Measurements from ENCODE around the gene RPL36. TPM values are rescaled to one million over a fixed set of nuclear protein-coding genes. Genes with fewer than 3 reads are reported as not detected.

RPL36 gene
- total and polyA plus RNA-seq, 2 of the 8 experiments (the other 6 are each of a cell fraction or from before 2014, with no cell fraction given), result 951 to 1,075 TPM

GRCh38 chr19:5682107-5682482 is 8.0 kb upstream of the RPL36 start:
- Histone ChIP-seq H3K79me1 (ENCODE audit: low read depth, low read length) (peaks cover 3% of the 10 kb centered on the region; the same call in 1 of the 2 replicates), H3K36me3 (ENCODE audit: control insufficient read depth in 2 of 4, insufficient read depth in 4 of 4, low read length in 3 of 4) (0 out of 8 replicates have a peak, but pooled peaks cover 0 to 2% (median 0%) of the 10 kb centered on the region in 4 experiments), H3K14ac (ENCODE audit: insufficient read length) (no peak overlapping the region), H4K5ac (ENCODE audit: insufficient read length, low read depth, low read length) (no peak overlapping the region), H3K18ac (ENCODE audit: extremely low read depth, low read length) (no peak overlapping the region), H2AK5ac (ENCODE audit: low read depth, low read length) (no peak overlapping the region), H4K20me1 (replicated peaks in 1 of 2; ENCODE audit: control insufficient read depth in 1 of 2, insufficient read depth in 2 of 2, low read length in 2 of 2) (peaks cover 0 to 10% of the 10 kb centered on the region in 2 experiments), H2BK120ac (replicated peaks; ENCODE audit: low read depth, low read length) (no peak overlapping the region), H3K79me2 (ENCODE audit: control insufficient read depth in 1 of 2, insufficient read depth in 2 of 2, low read length in 2 of 2) (no peaks in the 10 kb centered on the region), H3K23me2 (ENCODE audit: low read depth, low read length) (peaks cover 15% of the 10 kb centered on the region; the same call in 1 of the 2 replicates), H3K27me3 (replicated peaks in 1 of 4; ENCODE audit: control insufficient read depth in 3 of 4, extremely low read depth in 1 of 4, insufficient read depth in 3 of 4, low read length in 3 of 4) (no peaks in the 10 kb centered on the region), H3K56ac (replicated peaks; ENCODE audit: insufficient read length, low read depth, low read length) (no peak overlapping the region), H3K23ac (ENCODE audit: insufficient read length) (no peak overlapping the region), H3K4me1 (replicated peaks in 1 of 4; ENCODE audit: control insufficient read depth in 3 of 4, insufficient read depth in 4 of 4, low read length in 3 of 4) (peaks cover 0 to 14% (median 1%) of the 10 kb centered on the region in 4 experiments; a peak in 5 of 7 replicates), H3K4me2 (ENCODE audit: insufficient read depth in 1 of 2, low read depth in 2 of 2, low read length in 2 of 2) (peak overlapping the region in 1 of 2 experiments; percentile 89; a peak in 1 of 4 replicates), H3K9ac (replicated peaks in 1 of 4; ENCODE audit: extremely low read depth in 1 of 4, low read depth in 3 of 4, low read length in 3 of 4) (no peak overlapping the region), H4K8ac (ENCODE audit: extremely low read depth, insufficient read depth, low read length) (no peak overlapping the region), H4K91ac (replicated peaks; ENCODE audit: insufficient read length, low read length) (no peak overlapping the region), H2BK15ac (ENCODE audit: low read length) (no peak overlapping the region), H2AFZ (ENCODE audit: low read length) (no peak overlapping the region), H3K4me3 (ENCODE audit: extremely low read depth in 1 of 4, insufficient read depth in 2 of 4, low read depth in 3 of 4, low read length in 4 of 4) (no peak overlapping the region; a peak in 1 of 8 replicates), H3K27ac (ENCODE audit: low read depth, low read length) (no peak overlapping the region), H3K9me3 (ENCODE audit: insufficient read depth in 2 of 2, low read depth in 1 of 2, low read length in 1 of 2) (no peaks in the 10 kb centered on the region), H2BK5ac (ENCODE audit: low read depth, low read length) (no peak overlapping the region), H2BK20ac (ENCODE audit: low read length) (no peak overlapping the region), H2BK12ac (ENCODE audit: low read depth, low read length) (no peak overlapping the region), H3K4ac (replicated peaks; ENCODE audit: insufficient read length, low read depth, low read length) (no peak overlapping the region)
- 100% methylated on average over 3 of the region's 3 CpGs; no CpG with 5 or more reads in 1 of the 2 experiments for WGBS, 2 experiments (ENCODE audit: extremely low coverage in 1 of 2, insufficient coverage in 1 of 2, insufficient read length in 1 of 2, insufficient replicate concordance in 2 of 2, low coverage in 1 of 2, low lambda C conversion rate in 2 of 2, missing lambda C conversion rate in 1 of 2)
- CTCF ChIA-PET (ENCODE audit: partially characterized antibody), result interaction anchor here (0.5 kb wide), 1 partner anchor 83 kb away, joined by 3 read pairs; no protein-coding TSS in a partner anchor
- POLR2A ChIA-PET (ENCODE audit: partially characterized antibody), result interaction anchor here (1.2 to 1.7 kb wide), 3 partner anchors 8 to 11 kb away, joined by 3 to 8 read pairs (median 5); partner anchors contain the start of gene RPL36
- FAIRE-seq, result no peak
- DNase-seq (ENCODE audit: low read depth in 1 of 2, low spot score in 2 of 2), result no peak
- TF ChIP-seq HDAC2 (IDR thresholded peaks at IDR 0.05; ENCODE audit: borderline replicate concordance in 1 of 2, low read depth in 2 of 2, low read length in 2 of 2) (no peak), JUN (IDR thresholded peaks at IDR 0.05; ENCODE audit: low read depth, low read length) (no peak), BRCA1 (IDR thresholded peaks at IDR 0.05; ENCODE audit: low read depth, low read length) (no peak), CBX5 (IDR thresholded peaks at IDR 0.05; ENCODE audit: low read depth, low read length) (no peak), KDM5A (IDR thresholded peaks at IDR 0.05; ENCODE audit: low read length) (no peak), RNF2 (IDR thresholded peaks at IDR 0.05; ENCODE audit: borderline replicate concordance, low read depth, low read length, missing control alignments, poor library complexity, severe bottlenecking) (no peak), ZNF274 (IDR thresholded peaks at IDR 0.05; ENCODE audit: borderline replicate concordance, extremely low read depth, low read length) (no peak), TBP (IDR thresholded peaks at IDR 0.05; ENCODE audit: low read depth, low read length) (no peak), CHD1 (IDR thresholded peaks at IDR 0.05; ENCODE audit: low read depth, low read length) (no peak), TAF7 (optimal IDR thresholded peaks at IDR 0.05; ENCODE audit: borderline replicate concordance, low read depth, low read length) (no peak), GABPA (IDR thresholded peaks at IDR 0.05; ENCODE audit: borderline replicate concordance, insufficient read depth, low read length) (no peak), ATF3 (IDR thresholded peaks at IDR 0.05; ENCODE audit: insufficient read depth, low read depth, low read length) (no peak), BCL11A (IDR thresholded peaks at IDR 0.05; ENCODE audit: low read depth in 2 of 2, low read length in 2 of 2) (no peak)
